Stimulated activated CD8-positive, alpha-beta memory T cell treated with anti-CD3 and anti-CD28 coated beads, Interleukin-15, amount 100 ng/mL, for 24 hours (primary cell): ENCODE data around the gene RPP30.
"Not testable (repeated sequence)": the region's sequence is repeated elsewhere in the genome, so short reads cannot be mapped to it uniquely, and the experiment has no call there.

Source experiments
- DNase-seq: peaks from one replicate; pipeline ENCODE4 v3.0.0-alpha.2; 2020; ENCODE audit warnings: low read depth

The RPP30 gene

GRCh38 chr10:90917238-90917967 lies 45.6 kb downstream of the RPP30 start:
- DNase-seq: no peak

- DNase-seq: no peak
Measured at GRCh38 chr10:90917968-90918318, 46.2 kb downstream of the RPP30 start.

- DNase-seq: no peak
Measured at GRCh38 chr10:90919683-90920574, 48.2 kb downstream of the RPP30 start.

GRCh38 chr10:90920986-90921666 lies 49.4 kb downstream of the RPP30 start, which contains the start of gene ANKRD1:
ANKRD1 (minus strand) TSS chr10:90921087; CDS start chr10:90921027, 60 bp downstream.
- DNase-seq: no peak

- DNase-seq: no peak
Measured at GRCh38 chr10:90921906-90922305, 50.1 kb downstream of the RPP30 start.

GRCh38 chr10:90923111-90923731 lies 51.4 kb downstream of the RPP30 start:
- DNase-seq: no peak

- no peak for DNase-seq
Measured at GRCh38 chr10:90924552-90924951, 52.8 kb downstream of the RPP30 start.

- DNase-seq: no peak
Measured at GRCh38 chr10:90925079-90926029, 53.6 kb downstream of the RPP30 start.

- DNase-seq: no peak
Measured at GRCh38 chr10:90927293-90927692, 55.5 kb downstream of the RPP30 start.

GRCh38 chr10:90929179-90929578 lies 57.4 kb downstream of the RPP30 start:
- DNase-seq: no peak

- no peak for DNase-seq
Measured at GRCh38 chr10:90930070-90930837, 58.5 kb downstream of the RPP30 start.

GRCh38 chr10:90930971-90931871 lies 59.4 kb downstream of the RPP30 start:
- DNase-seq: no peak

- no peak for DNase-seq
Measured at GRCh38 chr10:90935581-90936275, 64.0 kb downstream of the RPP30 start.

- no peak for DNase-seq
Measured at GRCh38 chr10:90936276-90936659, 64.5 kb downstream of the RPP30 start.

- no peak for DNase-seq
Measured at GRCh38 chr10:90937645-90938258, 66.0 kb downstream of the RPP30 start.

- no peak for DNase-seq
Measured at GRCh38 chr10:90939116-90939515, 67.3 kb downstream of the RPP30 start.

GRCh38 chr10:90939648-90940047 lies 67.9 kb downstream of the RPP30 start:
- no peak for DNase-seq

GRCh38 chr10:90942980-90943379 lies 71.2 kb downstream of the RPP30 start:
- DNase-seq: not testable (repeated sequence)
